ENCODE data around the gene CST3. TPM values are rescaled to one million over a fixed set of nuclear protein-coding genes. Genes with fewer than 3 reads are reported as not detected.

Gene CST3
- total and polyA plus RNA-seq, 2 of the 8 experiments (the other 6 are each of a cell fraction or from before 2014, with no cell fraction given), result 53.2 to 184 TPM

DNA sequence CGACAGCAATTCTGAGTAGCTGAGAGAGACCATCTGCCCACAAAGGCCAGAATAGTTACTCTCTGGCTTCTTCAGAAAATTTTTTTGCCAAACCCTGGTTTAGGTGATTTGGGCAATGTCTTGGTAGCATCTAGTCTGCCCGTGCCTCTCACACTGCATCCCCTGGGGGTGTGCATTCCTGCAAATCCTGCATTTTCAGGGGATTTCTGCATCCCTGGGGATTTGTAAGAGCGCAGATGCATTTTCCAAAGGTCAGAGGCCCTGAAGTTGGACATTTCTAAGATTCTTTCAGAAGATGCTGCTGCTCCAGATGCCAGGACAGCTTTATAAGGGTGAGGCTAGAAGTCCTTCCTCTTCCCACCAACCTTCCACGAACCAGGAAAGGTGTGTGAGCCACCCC is 36.0 kb downstream of the CST3 start:
- CTCF ChIA-PET (ENCODE audit: partially characterized antibody), result interaction anchor here (1.5 to 18.5 kb wide), 2 partner anchors 17 to 157 kb away, joined by 3 to 328 read pairs; partner anchors contain the start of genes CST11 and CSTL1

More for the DNA sequence above, 36.0 kb downstream of the CST3 start:
- TF ChIP-seq CTBP2 (IDR thresholded peaks at IDR 0.05; ENCODE audit: borderline replicate concordance, insufficient read depth, insufficient read length, low read length) (no peak), POLR2AphosphoS5 (IDR thresholded peaks at IDR 0.05; ENCODE audit: low read depth, low read length) (no peak), CHD2 (IDR thresholded peaks at IDR 0.05; ENCODE audit: low read length) (no peak), RFX5 (IDR thresholded peaks at IDR 0.05; ENCODE audit: borderline replicate concordance, low read depth, low read length) (no peak), SP1 (IDR thresholded peaks at IDR 0.05; ENCODE audit: low read depth, low read length) (no peak)
- POLR2A ChIA-PET (ENCODE audit: partially characterized antibody), result no interaction called here
- H3K18ac ChIP-seq (ENCODE audit: extremely low read depth, low read length), result no peak overlapping the region
- H2BK15ac ChIP-seq (ENCODE audit: low read length), result peak overlapping the region; percentile 1; the same call in 1 of the 2 replicates
- H2AFZ ChIP-seq (ENCODE audit: low read length), result no peak overlapping the region
- H4K91ac ChIP-seq (replicated peaks; ENCODE audit: insufficient read length, low read length), result no peak overlapping the region
- no peaks in the 10 kb centered on the region for H3K4me1 ChIP-seq (replicated peaks in 1 of 4; ENCODE audit: control insufficient read depth in 3 of 4, insufficient read depth in 4 of 4, low read length in 3 of 4)
- no peak overlapping the region for H3K56ac ChIP-seq (replicated peaks; ENCODE audit: insufficient read length, low read depth, low read length)
- no peak overlapping the region for H2AK5ac ChIP-seq (ENCODE audit: low read depth, low read length)
- H4K20me1 ChIP-seq (replicated peaks in 1 of 2; ENCODE audit: control insufficient read depth in 1 of 2, insufficient read depth in 2 of 2, low read length in 2 of 2), result no peaks in the 10 kb centered on the region
- H2BK20ac ChIP-seq (ENCODE audit: low read length), result no peak overlapping the region
- no peak overlapping the region for H2BK120ac ChIP-seq (replicated peaks; ENCODE audit: low read depth, low read length)
- no peaks in the 10 kb centered on the region for H3K23me2 ChIP-seq (ENCODE audit: low read depth, low read length)
- no peak overlapping the region for H2BK5ac ChIP-seq (ENCODE audit: low read depth, low read length)
- H3K27me3 ChIP-seq (replicated peaks in 1 of 4; ENCODE audit: control insufficient read depth in 3 of 4, extremely low read depth in 1 of 4, insufficient read depth in 3 of 4, low read length in 3 of 4), result no peaks in the 10 kb centered on the region
- H3K4me2 ChIP-seq (ENCODE audit: insufficient read depth in 1 of 2, low read depth in 2 of 2, low read length in 2 of 2), result no peak overlapping the region
- H3K4ac ChIP-seq (replicated peaks; ENCODE audit: insufficient read length, low read depth, low read length), result no peak overlapping the region
- FAIRE-seq (no peak), DNase-seq (ENCODE audit: low read depth in 1 of 2, low spot score in 2 of 2) (peak in 1 of 2 experiments; percentile 31)
- H3K14ac ChIP-seq (ENCODE audit: insufficient read length), result no peak overlapping the region
- no peak overlapping the region for H4K5ac ChIP-seq (ENCODE audit: insufficient read length, low read depth, low read length)
- no peak overlapping the region for H3K4me3 ChIP-seq (ENCODE audit: extremely low read depth in 1 of 4, insufficient read depth in 2 of 4, low read depth in 3 of 4, low read length in 4 of 4)
- H2BK12ac ChIP-seq (ENCODE audit: low read depth, low read length), result no peak overlapping the region; the same call in 1 of the 2 replicates
- no peaks in the 10 kb centered on the region for H3K36me3 ChIP-seq (ENCODE audit: control insufficient read depth in 2 of 4, insufficient read depth in 4 of 4, low read length in 3 of 4)
- H3K27ac ChIP-seq (ENCODE audit: low read depth, low read length), result no peak overlapping the region
- H3K9ac ChIP-seq (replicated peaks in 1 of 4; ENCODE audit: extremely low read depth in 1 of 4, low read depth in 3 of 4, low read length in 3 of 4), result no peak overlapping the region
- H4K8ac ChIP-seq (ENCODE audit: extremely low read depth, insufficient read depth, low read length), result no peak overlapping the region
- no peaks in the 10 kb centered on the region for H3K9me3 ChIP-seq (ENCODE audit: insufficient read depth in 2 of 2, low read depth in 1 of 2, low read length in 1 of 2)
- 81% methylated on average over 4 of the region's 4 CpGs; no CpG with 5 or more reads in 1 of the 2 experiments for WGBS, 2 experiments (ENCODE audit: extremely low coverage in 1 of 2, insufficient coverage in 1 of 2, insufficient read length in 1 of 2, insufficient replicate concordance in 2 of 2, low coverage in 1 of 2, low lambda C conversion rate in 2 of 2, missing lambda C conversion rate in 1 of 2)
- H3K23ac ChIP-seq (ENCODE audit: insufficient read length), result no peak overlapping the region
- no peaks in the 10 kb centered on the region for H3K79me1 ChIP-seq (ENCODE audit: low read depth, low read length)
- no peaks in the 10 kb centered on the region for H3K79me2 ChIP-seq (ENCODE audit: control insufficient read depth in 1 of 2, insufficient read depth in 2 of 2, low read length in 2 of 2)

Data from H1 (cell line).